Spleen (tissue), 7 donors: Measurements from ENCODE around the gene CHCHD6.

Experiments used
- POLR2A ChIP-seq, 3 donors: fragments of 450-650 bp; IDR thresholded peaks; one replicate each; pipeline ENCODE4 v1.5.1; 2017; ENCODE audit warnings: antibody characterized with exemption in 3 of 3, mild to moderate bottlenecking in 1 of 3
- TF ChIP-seq, protein P1 (sequence below), 11 experiments: fragments of 200-600 bp in 7 of 11; fragments of 450-650 bp in 4 of 11; sonication (generic) in 4 of 11; IDR thresholded peaks in 8 of 11; conservative IDR thresholded peaks in 3 of 11; 1 replicate in 7 of 11; 2 replicates in 4 of 11; pipeline versions ENCODE4 v1.4.0 to v1.8.0; 2016 to 2021; ENCODE audit warnings: antibody characterized with exemption in 11 of 11, inconsistent platforms in 4 of 11, mild to moderate bottlenecking in 1 of 11
- donor health status: DM: no; HTN: no; CAD: no; lungs with moderate emphysema.
- donor health status: DM: no; HTN: no; CAD: no.
- donor health status: DM: no; HTN: no; CAD: no.

- no peak for TF ChIP-seq POLR2A (IDR thresholded peaks at IDR 0.05)
- TF ChIP-seq, protein P1, sequence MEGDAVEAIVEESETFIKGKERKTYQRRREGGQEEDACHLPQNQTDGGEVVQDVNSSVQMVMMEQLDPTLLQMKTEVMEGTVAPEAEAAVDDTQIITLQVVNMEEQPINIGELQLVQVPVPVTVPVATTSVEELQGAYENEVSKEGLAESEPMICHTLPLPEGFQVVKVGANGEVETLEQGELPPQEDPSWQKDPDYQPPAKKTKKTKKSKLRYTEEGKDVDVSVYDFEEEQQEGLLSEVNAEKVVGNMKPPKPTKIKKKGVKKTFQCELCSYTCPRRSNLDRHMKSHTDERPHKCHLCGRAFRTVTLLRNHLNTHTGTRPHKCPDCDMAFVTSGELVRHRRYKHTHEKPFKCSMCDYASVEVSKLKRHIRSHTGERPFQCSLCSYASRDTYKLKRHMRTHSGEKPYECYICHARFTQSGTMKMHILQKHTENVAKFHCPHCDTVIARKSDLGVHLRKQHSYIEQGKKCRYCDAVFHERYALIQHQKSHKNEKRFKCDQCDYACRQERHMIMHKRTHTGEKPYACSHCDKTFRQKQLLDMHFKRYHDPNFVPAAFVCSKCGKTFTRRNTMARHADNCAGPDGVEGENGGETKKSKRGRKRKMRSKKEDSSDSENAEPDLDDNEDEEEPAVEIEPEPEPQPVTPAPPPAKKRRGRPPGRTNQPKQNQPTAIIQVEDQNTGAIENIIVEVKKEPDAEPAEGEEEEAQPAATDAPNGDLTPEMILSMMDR (IDR thresholded peaks at IDR 0.05 in 8 of 11, conservative IDR thresholded peaks at IDR 0.05 in 3 of 11) = no peak
Measured at GRCh38 chr3:126784254-126784653, 80.2 kb downstream of the CHCHD6 start.
